OCI-LY1 (cell line): Measurements from ENCODE around the gene GPR62.

Experiments
- EZH2 ChIP-seq: fragments of 200-600 bp; sonication (generic), shearing (Covaris generic); IDR thresholded peaks from 2 replicates; pipeline ENCODE4 v1.8.0; 2017; ENCODE audit warnings: borderline replicate concordance, mixed run types, mild to moderate bottlenecking, antibody characterized with exemption, low read length, moderate library complexity, mixed read lengths
- TF ChIP-seq, protein P1 (sequence below): fragments of 200-600 bp; sonication (generic), shearing (Covaris generic); IDR thresholded peaks from 2 replicates; pipeline ENCODE4 v1.5.1; 2017; ENCODE audit warnings: mild to moderate bottlenecking, antibody characterized with exemption, low read length, moderate library complexity, mixed read lengths

DNA sequence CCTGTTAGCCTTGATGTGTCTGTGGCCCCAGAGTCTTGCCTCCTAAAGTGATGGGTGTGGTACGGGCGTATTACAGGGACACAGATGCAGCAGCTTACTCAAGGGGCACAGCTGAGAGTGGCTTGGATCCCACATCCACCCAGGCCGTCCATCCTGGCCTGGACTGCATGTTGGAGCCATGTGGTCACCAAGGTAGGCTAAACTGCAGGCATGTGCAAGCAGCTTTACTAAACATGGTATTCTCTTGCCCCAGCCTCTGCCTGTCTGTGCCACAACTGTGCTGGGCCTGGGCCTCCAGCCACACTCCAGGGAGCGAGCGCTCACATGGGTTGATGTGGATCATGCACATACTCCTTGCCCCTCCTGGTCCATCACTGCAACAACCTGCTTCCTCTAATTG lies 6.1 kb upstream of the GPR62 start:
- TF ChIP-seq, protein P1, sequence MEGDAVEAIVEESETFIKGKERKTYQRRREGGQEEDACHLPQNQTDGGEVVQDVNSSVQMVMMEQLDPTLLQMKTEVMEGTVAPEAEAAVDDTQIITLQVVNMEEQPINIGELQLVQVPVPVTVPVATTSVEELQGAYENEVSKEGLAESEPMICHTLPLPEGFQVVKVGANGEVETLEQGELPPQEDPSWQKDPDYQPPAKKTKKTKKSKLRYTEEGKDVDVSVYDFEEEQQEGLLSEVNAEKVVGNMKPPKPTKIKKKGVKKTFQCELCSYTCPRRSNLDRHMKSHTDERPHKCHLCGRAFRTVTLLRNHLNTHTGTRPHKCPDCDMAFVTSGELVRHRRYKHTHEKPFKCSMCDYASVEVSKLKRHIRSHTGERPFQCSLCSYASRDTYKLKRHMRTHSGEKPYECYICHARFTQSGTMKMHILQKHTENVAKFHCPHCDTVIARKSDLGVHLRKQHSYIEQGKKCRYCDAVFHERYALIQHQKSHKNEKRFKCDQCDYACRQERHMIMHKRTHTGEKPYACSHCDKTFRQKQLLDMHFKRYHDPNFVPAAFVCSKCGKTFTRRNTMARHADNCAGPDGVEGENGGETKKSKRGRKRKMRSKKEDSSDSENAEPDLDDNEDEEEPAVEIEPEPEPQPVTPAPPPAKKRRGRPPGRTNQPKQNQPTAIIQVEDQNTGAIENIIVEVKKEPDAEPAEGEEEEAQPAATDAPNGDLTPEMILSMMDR: no peak
- TF ChIP-seq EZH2: no peak
